NOMO-1 (cell line): Measurements from ENCODE around the gene HOXD8.

Source experiments
- DNase-seq, 2 experiments: peaks; one replicate each; lab custom pipeline; 2025; ENCODE audit not compliant: unreplicated experiment in 2 of 2; lab: John Stamatoyannopoulos, UW

The HOXD8 gene

GRCh38 chr2:176114930-176115625 lies 14.4 kb upstream of the HOXD8 start:
- no peak for DNase-seq

GRCh38 chr2:176115883-176116813 lies 13.4 kb upstream of the HOXD8 start, which contains the start of gene HOXD10:
TSS of gene HOXD10 (plus strand) at chr2:176116778. CDS start at chr2:176116834, 56 bp downstream.
- no peak for DNase-seq

- DNase-seq = no peak
These were observed 12.2 kb upstream of the HOXD8 start for GRCh38 chr2:176117162-176117822.

- DNase-seq = no peak
These were observed 11.6 kb upstream of the HOXD8 start for GRCh38 chr2:176117823-176118371.

- DNase-seq = peak; percentile 18 to 27
These were observed 10.7 kb upstream of the HOXD8 start for GRCh38 chr2:176118601-176119339.

- DNase-seq = no peak
These were observed 8.9 kb upstream of the HOXD8 start for GRCh38 chr2:176120364-176121189.

- DNase-seq = no peak
These were observed 8.1 kb upstream of the HOXD8 start for GRCh38 chr2:176121190-176122051.

- no peak for DNase-seq
These were observed 7.3 kb upstream of the HOXD8 start for GRCh38 chr2:176122052-176122682.

- no peak for DNase-seq
These were observed 6.7 kb upstream of the HOXD8 start, which contains the start of gene HOXD9 for GRCh38 chr2:176122683-176123410. TSS of gene HOXD9 (plus strand) at chr2:176122719. CDS start at chr2:176122769, 50 bp downstream.

- DNase-seq = no peak
These were observed 5.9 kb upstream of the HOXD8 start for GRCh38 chr2:176123411-176124109.

GRCh38 chr2:176124110-176124946 lies 5.2 kb upstream of the HOXD8 start:
- no peak for DNase-seq

GRCh38 chr2:176124947-176125771 lies 4.3 kb upstream of the HOXD8 start:
- DNase-seq = no peak

- DNase-seq = no peak
These were observed 3.8 kb upstream of the HOXD8 start for GRCh38 chr2:176125772-176126054.

GRCh38 chr2:176126929-176127773 lies 2.4 kb upstream of the HOXD8 start:
- DNase-seq = peak in 1 of 2 experiments; percentile 43
